Lung (tissue), 12 donors: ENCODE measurements around the gene DDX1. TPM values are rescaled to one million over a fixed set of nuclear protein-coding genes. Genes with fewer than 3 reads are reported as not detected.

ENCODE experiments used
- ATAC-seq: fragments of 200-7000 bp; cut with Tn5 transposase; one replicate; pipeline ENCODE4 v1.9.1; 2020; ENCODE audit warnings: moderate number of reproducible peaks; ENCODE audit not compliant: insufficient read depth, low FRiP score
- DNase-seq, 3 donors: peaks; one replicate each; pipeline ENCODE4 v3.0.0-alpha.2; 2013 to 2017
- H3K27ac ChIP-seq, 2 donors: one replicate each; pipeline ENCODE4 v1.5.1; 2013; ENCODE audit warnings: mild to moderate bottlenecking in 2 of 2, moderate library complexity in 2 of 2, control low read depth in 1 of 2, inconsistent platforms in 1 of 2, low read depth in 1 of 2, low read length in 1 of 2
- H3K27me3 ChIP-seq, 3 donors: one replicate each; pipeline ENCODE4 v1.5.1; 2013; ENCODE audit warnings: low read length in 2 of 3; ENCODE audit not compliant: control insufficient read depth in 3 of 3, insufficient read depth in 3 of 3
- H3K36me3 ChIP-seq, 4 donors: one replicate each; pipeline ENCODE4 v1.5.1; 2013; ENCODE audit warnings: low read length in 4 of 4, mild to moderate bottlenecking in 1 of 4, moderate library complexity in 1 of 4; ENCODE audit not compliant: control insufficient read depth in 4 of 4, insufficient read depth in 4 of 4
- H3K4me1 ChIP-seq, 5 donors: one replicate each; pipeline ENCODE4 v1.5.1; 2013; ENCODE audit warnings: low read length in 5 of 5, mild to moderate bottlenecking in 2 of 5, moderate library complexity in 1 of 5; ENCODE audit not compliant: control insufficient read depth in 5 of 5, insufficient read depth in 5 of 5
- H3K4me3 ChIP-seq: one replicate; pipeline ENCODE4 v1.5.1; 2013; ENCODE audit warnings: mild to moderate bottlenecking, control low read depth, moderate library complexity
- H3K9ac ChIP-seq, 2 donors: one replicate each; pipeline ENCODE4 v1.5.1; 2013; ENCODE audit warnings: low read length in 2 of 2, control low read depth in 1 of 2; ENCODE audit not compliant: insufficient read depth in 1 of 2
- H3K9me3 ChIP-seq, 4 donors: one replicate each; pipeline ENCODE4 v1.5.1; 2013; ENCODE audit warnings: low read length in 3 of 4, mild to moderate bottlenecking in 1 of 4, moderate library complexity in 1 of 4; ENCODE audit not compliant: control insufficient read depth in 4 of 4, insufficient read depth in 3 of 4
- WGBS, 2 donors: extraction: QIAGEN DNeasy Blood & Tissue Kit; methylation state at CpG; one replicate each; pipeline ENCODE4 v1.1.7; 2013; 5-methylcytosine and 5-hydroxymethylcytosine counted together
- polyA plus RNA-seq, 2 donors: library from polyadenylated mRNA; stranded (reverse); fragments of 200-250 nt; gene quantifications; one replicate each; pipeline ENCODE4 v1.2.1, GENCODE V29; 2013
- total RNA-seq, 2 donors: library from RNA; depleted of rRNA in 1 of 2; stranded (reverse); fragments of >200 nt in 1 of 2; gene quantifications; one replicate each; pipeline ENCODE4 v1.2.1, GENCODE V29; 2014 to 2021
- TF ChIP-seq, protein P1 (sequence below): IDR thresholded peaks from 2 replicates; pipeline ENCODE4 v1.5.1; 2012; ENCODE audit warnings: mild to moderate bottlenecking; ENCODE audit errors: control extremely low read depth, extremely low read depth
- donor health status: control.
- donor health status: control.
- donor health status: Bipolar disorder and iron deficiency.
- donor health status: healthy.
- donor health status: DM: yes; HTN: yes; CAD: no.

The DDX1 gene
- total and polyA plus RNA-seq, 4 donors, result 53.7 to 85.2 (median 60.5) TPM

DNA sequence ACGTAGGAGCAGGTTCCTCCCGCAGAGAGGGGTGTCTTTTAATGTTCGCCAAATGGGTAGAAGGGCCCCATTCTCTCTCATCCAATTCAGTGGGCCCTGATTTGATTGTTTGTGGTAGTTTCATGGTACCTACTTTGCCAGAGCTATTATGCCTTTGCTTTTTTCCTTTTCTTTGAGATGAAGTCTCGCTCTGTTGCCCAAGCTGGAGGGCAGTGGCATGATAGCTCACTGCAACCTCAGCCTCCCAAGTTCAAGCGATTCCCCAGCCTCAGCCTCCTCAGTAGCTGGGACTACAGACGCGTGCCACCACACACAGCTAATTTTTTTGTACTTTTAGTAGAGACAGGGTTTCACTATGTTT, 59.7 kb downstream of the DDX1 start:
- WGBS, 2 donors, result 94 to 95% methylated on average over 7 of the region's 7 CpGs
- Histone ChIP-seq H3K9me3 (no peaks in the 10 kb centered on the region), H3K27me3 (peaks cover 0 to 2% (median 0%) of the 10 kb centered on the region in 3 donors), H3K4me1 (no peaks in the 10 kb centered on the region), H3K9ac (no peak overlapping the region), H3K36me3 (no peaks in the 10 kb centered on the region), H3K4me3 (no peak overlapping the region), H3K27ac (no peak overlapping the region)
- DNase-seq, result no peak
- no peak for ATAC-seq
- TF ChIP-seq, protein P1, sequence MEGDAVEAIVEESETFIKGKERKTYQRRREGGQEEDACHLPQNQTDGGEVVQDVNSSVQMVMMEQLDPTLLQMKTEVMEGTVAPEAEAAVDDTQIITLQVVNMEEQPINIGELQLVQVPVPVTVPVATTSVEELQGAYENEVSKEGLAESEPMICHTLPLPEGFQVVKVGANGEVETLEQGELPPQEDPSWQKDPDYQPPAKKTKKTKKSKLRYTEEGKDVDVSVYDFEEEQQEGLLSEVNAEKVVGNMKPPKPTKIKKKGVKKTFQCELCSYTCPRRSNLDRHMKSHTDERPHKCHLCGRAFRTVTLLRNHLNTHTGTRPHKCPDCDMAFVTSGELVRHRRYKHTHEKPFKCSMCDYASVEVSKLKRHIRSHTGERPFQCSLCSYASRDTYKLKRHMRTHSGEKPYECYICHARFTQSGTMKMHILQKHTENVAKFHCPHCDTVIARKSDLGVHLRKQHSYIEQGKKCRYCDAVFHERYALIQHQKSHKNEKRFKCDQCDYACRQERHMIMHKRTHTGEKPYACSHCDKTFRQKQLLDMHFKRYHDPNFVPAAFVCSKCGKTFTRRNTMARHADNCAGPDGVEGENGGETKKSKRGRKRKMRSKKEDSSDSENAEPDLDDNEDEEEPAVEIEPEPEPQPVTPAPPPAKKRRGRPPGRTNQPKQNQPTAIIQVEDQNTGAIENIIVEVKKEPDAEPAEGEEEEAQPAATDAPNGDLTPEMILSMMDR, result no peak

- TF ChIP-seq, protein P1, result no peak
- ATAC-seq (no peak), DNase-seq (no peak)
- H3K9ac ChIP-seq, result no peak overlapping the region
- H3K27me3 ChIP-seq, result peaks cover 0 to 2% (median 0%) of the 10 kb centered on the region in 3 donors
- H3K4me1 ChIP-seq, result no peaks in the 10 kb centered on the region
- no peak overlapping the region for H3K27ac ChIP-seq
- H3K9me3 ChIP-seq, result no peaks in the 10 kb centered on the region
- no peak overlapping the region for H3K4me3 ChIP-seq
- no peaks in the 10 kb centered on the region for H3K36me3 ChIP-seq
- 90 to 91% methylated on average over 8 of the region's 8 CpGs for WGBS, 2 donors
Observed at GRCh38 chr2:15652252-15652651, 60.6 kb downstream of the DDX1 start.

DNA sequence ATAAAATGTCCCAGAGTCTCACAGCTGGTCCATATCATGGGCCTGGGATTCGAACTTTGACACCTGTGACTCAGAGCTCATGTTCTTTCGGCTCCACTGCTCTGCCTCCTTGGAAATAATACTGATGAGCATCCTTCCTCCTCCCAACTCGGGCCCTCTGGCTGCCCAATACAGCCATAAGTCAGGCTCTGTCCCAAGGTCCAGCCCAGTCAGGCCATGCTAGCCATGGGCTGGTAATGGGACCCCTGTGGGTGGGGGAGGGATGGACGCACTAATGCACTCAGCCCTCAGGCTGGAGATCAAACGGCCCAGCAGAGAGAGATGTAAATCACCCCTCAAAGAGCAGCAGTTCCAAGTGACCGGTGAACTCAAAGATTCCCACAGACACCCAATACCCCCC, 61.1 kb downstream of the DDX1 start:
- no peak for DNase-seq
- H3K4me3 ChIP-seq, result no peak overlapping the region
- 75 to 78% methylated on average over 6 of the region's 6 CpGs for WGBS, 2 donors
- no peak overlapping the region for H3K9ac ChIP-seq
- H3K27me3 ChIP-seq, result peaks cover 0 to 2% (median 0%) of the 10 kb centered on the region in 3 donors
- no peaks in the 10 kb centered on the region for H3K4me1 ChIP-seq
- no peak for ATAC-seq
- H3K36me3 ChIP-seq, result no peaks in the 10 kb centered on the region
- H3K27ac ChIP-seq, result no peak overlapping the region
- TF ChIP-seq, protein P1, result no peak
- no peaks in the 10 kb centered on the region for H3K9me3 ChIP-seq
